Smooth muscle cell (in vitro differentiated cells): ENCODE results near the gene KRTAP19-6. TPM values are rescaled to one million over a fixed set of nuclear protein-coding genes. Genes with fewer than 3 reads are reported as not detected.

Source experiments
- polyA plus RNA-seq: library from polyadenylated mRNA; unstranded; fragments of >200 nt; fragmentation: Nextera tagmentation; extraction: Ambion mirVana; gene quantifications from 2 replicates; pipeline ENCODE4 v1.2.1, GENCODE V29; 2016
- small RNA-seq: library from RNA; depleted of rRNA; stranded (forward); fragments of <200 nt; gene quantifications from one replicate; pipeline ENCODE3, GENCODE V24; 2014
- total RNA-seq: library from RNA; depleted of rRNA; stranded (reverse); fragments of >200 nt; gene quantifications from 2 replicates; pipeline ENCODE4 v1.2.3, GENCODE V29; 2014

The KRTAP19-6 gene
- total and polyA plus RNA-seq, 2 experiments from 2014 or later = not detected

Small RNAs within 50 kb of the gene (small RNA-seq; reads per million reads assigned to genes)
- gene AP000567.1 (not detected), gene KRTAP19-10P (not detected), gene KRTAP19-11P (not detected), gene KRTAP19-9P (not detected), gene KRTAP22-2 (not detected)

Other genes starting within 250 kb of the KRTAP19-6 start
- gene KRTAP26-1, start 221.5 kb downstream of the KRTAP19-6 start, total RNA-seq = not detected in 2 replicates
- gene KRTAP26-1, start 221.5 kb downstream of the KRTAP19-6 start, polyA plus RNA-seq = not detected in 2 replicates
- not detected in 2 replicates for gene KRTAP27-1, start 204.2 kb downstream of the KRTAP19-6 start, total RNA-seq
- gene KRTAP27-1, start 204.2 kb downstream of the KRTAP19-6 start, polyA plus RNA-seq = not detected in 2 replicates
- not detected in 2 replicates for gene KRTAP23-1, start 193.3 kb downstream of the KRTAP19-6 start, total RNA-seq
- gene KRTAP23-1, start 193.3 kb downstream of the KRTAP19-6 start, polyA plus RNA-seq = not detected in 2 replicates
- gene KRTAP13-2, start 169.6 kb downstream of the KRTAP19-6 start, total RNA-seq = not detected in 2 replicates
- not detected in 2 replicates for gene KRTAP13-2, start 169.6 kb downstream of the KRTAP19-6 start, polyA plus RNA-seq
- gene KRTAP13-1, start 145.8 kb downstream of the KRTAP19-6 start, total RNA-seq = not detected in 2 replicates
- gene KRTAP13-1, start 145.8 kb downstream of the KRTAP19-6 start, polyA plus RNA-seq = not detected in 2 replicates
- not detected in 2 replicates for gene KRTAP13-3, start 115.9 kb downstream of the KRTAP19-6 start, total RNA-seq
- not detected in 2 replicates for gene KRTAP13-3, start 115.9 kb downstream of the KRTAP19-6 start, polyA plus RNA-seq
- gene KRTAP13-4, start 111.6 kb downstream of the KRTAP19-6 start, total RNA-seq = not detected in 2 replicates
- not detected in 2 replicates for gene KRTAP13-4, start 111.6 kb downstream of the KRTAP19-6 start, polyA plus RNA-seq
- not detected in 2 replicates for gene KRTAP15-1, start 101.6 kb downstream of the KRTAP19-6 start, total RNA-seq
- gene KRTAP15-1, start 101.6 kb downstream of the KRTAP19-6 start, polyA plus RNA-seq = not detected in 2 replicates
- 0.72 TPM in 1 of 2 replicates, not detected in the other for gene KRTAP19-1, start 61.5 kb downstream of the KRTAP19-6 start, total RNA-seq
- gene KRTAP19-1, start 61.5 kb downstream of the KRTAP19-6 start, polyA plus RNA-seq = 1.9 TPM in 1 of 2 replicates, not detected in the other
- not detected in 2 replicates for gene KRTAP19-2, start 54.4 kb downstream of the KRTAP19-6 start, total RNA-seq
- gene KRTAP19-2, start 54.4 kb downstream of the KRTAP19-6 start, polyA plus RNA-seq = not detected in 2 replicates
- gene KRTAP19-3, start 49.9 kb downstream of the KRTAP19-6 start, total RNA-seq = not detected in 2 replicates
- gene KRTAP19-3, start 49.9 kb downstream of the KRTAP19-6 start, polyA plus RNA-seq = not detected in 2 replicates
- gene KRTAP19-4, start 44.7 kb downstream of the KRTAP19-6 start, total RNA-seq = not detected in 2 replicates
- not detected in 2 replicates for gene KRTAP19-4, start 44.7 kb downstream of the KRTAP19-6 start, polyA plus RNA-seq
- gene KRTAP19-5, start 39.7 kb downstream of the KRTAP19-6 start, total RNA-seq = not detected in 2 replicates
- gene KRTAP19-5, start 39.7 kb downstream of the KRTAP19-6 start, polyA plus RNA-seq = not detected in 2 replicates
- not detected in 2 replicates for gene KRTAP19-7, start 19.4 kb upstream of the KRTAP19-6 start, total RNA-seq
- gene KRTAP19-7, start 19.4 kb upstream of the KRTAP19-6 start, polyA plus RNA-seq = not detected in 2 replicates
- gene KRTAP22-2, start 48.5 kb upstream of the KRTAP19-6 start, total RNA-seq = not detected in 2 replicates
- gene KRTAP22-2, start 48.5 kb upstream of the KRTAP19-6 start, polyA plus RNA-seq = not detected in 2 replicates
- not detected in 2 replicates for gene KRTAP6-3, start 50.6 kb upstream of the KRTAP19-6 start, total RNA-seq
- gene KRTAP6-3, start 50.6 kb upstream of the KRTAP19-6 start, polyA plus RNA-seq = not detected in 2 replicates
- gene KRTAP6-2, start 57.0 kb upstream of the KRTAP19-6 start, total RNA-seq = not detected in 2 replicates
- not detected in 2 replicates for gene KRTAP6-2, start 57.0 kb upstream of the KRTAP19-6 start, polyA plus RNA-seq
- gene KRTAP22-1, start 59.2 kb upstream of the KRTAP19-6 start, total RNA-seq = not detected in 2 replicates
- not detected in 2 replicates for gene KRTAP22-1, start 59.2 kb upstream of the KRTAP19-6 start, polyA plus RNA-seq
- not detected in 2 replicates for gene KRTAP6-1, start 72.1 kb upstream of the KRTAP19-6 start, total RNA-seq
- gene KRTAP6-1, start 72.1 kb upstream of the KRTAP19-6 start, polyA plus RNA-seq = not detected in 2 replicates
- gene KRTAP20-1, start 74.6 kb upstream of the KRTAP19-6 start, total RNA-seq = not detected in 2 replicates
- gene KRTAP20-1, start 74.6 kb upstream of the KRTAP19-6 start, polyA plus RNA-seq = not detected in 2 replicates
- not detected in 2 replicates for gene KRTAP20-4, start 78.8 kb upstream of the KRTAP19-6 start, total RNA-seq
- gene KRTAP20-4, start 78.8 kb upstream of the KRTAP19-6 start, polyA plus RNA-seq = not detected in 2 replicates
- not detected in 2 replicates for gene KRTAP20-2, start 93.3 kb upstream of the KRTAP19-6 start, total RNA-seq
- not detected in 2 replicates for gene KRTAP20-2, start 93.3 kb upstream of the KRTAP19-6 start, polyA plus RNA-seq
- not detected in 2 replicates for gene KRTAP20-3, start 101.0 kb upstream of the KRTAP19-6 start, total RNA-seq
- not detected in 2 replicates for gene KRTAP20-3, start 101.0 kb upstream of the KRTAP19-6 start, polyA plus RNA-seq
- gene KRTAP21-3, start 176.9 kb upstream of the KRTAP19-6 start, total RNA-seq = not detected in 2 replicates
- gene KRTAP21-3, start 176.9 kb upstream of the KRTAP19-6 start, polyA plus RNA-seq = not detected in 2 replicates
- not detected in 2 replicates for gene KRTAP21-2, start 205.4 kb upstream of the KRTAP19-6 start, total RNA-seq
- gene KRTAP21-2, start 205.4 kb upstream of the KRTAP19-6 start, polyA plus RNA-seq = not detected in 2 replicates
- not detected in 2 replicates for gene KRTAP21-1, start 213.6 kb upstream of the KRTAP19-6 start, total RNA-seq
- gene KRTAP21-1, start 213.6 kb upstream of the KRTAP19-6 start, polyA plus RNA-seq = not detected in 2 replicates